Neuronal stem cell (in vitro differentiated cells): Measurements from ENCODE around the gene SCGB1C2.

ENCODE experiments used
- DNase-seq: peaks from one replicate; pipeline ENCODE4 v3.0.0-alpha.2; 2013; ENCODE audit warnings: low spot score
- H2AFZ ChIP-seq: one replicate; pipeline ENCODE4 v1.6.1; 2013; ENCODE audit warnings: mild to moderate bottlenecking, low read length, inconsistent platforms
- H2AK5ac ChIP-seq: 2 replicates; pipeline ENCODE4 v1.6.1; 2013; ENCODE audit warnings: low read depth, mild to moderate bottlenecking, inconsistent platforms, low read length, moderate library complexity, mixed read lengths
- H2BK120ac ChIP-seq: 2 replicates; pipeline ENCODE4 v1.6.1; 2013; ENCODE audit warnings: low read depth, mild to moderate bottlenecking, inconsistent platforms, low read length, moderate library complexity, mixed read lengths
- H2BK12ac ChIP-seq: one replicate; pipeline ENCODE4 v1.6.1; 2013; ENCODE audit warnings: low read length, inconsistent platforms
- H2BK15ac ChIP-seq: 2 replicates; pipeline ENCODE4 v1.6.1; 2013; ENCODE audit warnings: mild to moderate bottlenecking, low read length, inconsistent platforms, mixed read lengths
- H2BK5ac ChIP-seq: one replicate; pipeline ENCODE4 v1.6.1; 2013; ENCODE audit warnings: inconsistent platforms, mild to moderate bottlenecking, low read length, moderate library complexity
- H3K14ac ChIP-seq: one replicate; pipeline ENCODE4 v1.6.1; 2013; ENCODE audit warnings: low read length, inconsistent platforms
- H3K18ac ChIP-seq: 2 replicates; pipeline ENCODE4 v1.6.1; 2013; ENCODE audit warnings: low read length, inconsistent platforms
- H3K23ac ChIP-seq: 2 replicates; pipeline ENCODE4 v1.6.1; 2013; ENCODE audit warnings: low read depth, mild to moderate bottlenecking, mixed read lengths, low read length, inconsistent platforms; ENCODE audit not compliant: poor library complexity
- H3K27ac ChIP-seq: replicated peaks from 3 replicates; pipeline ENCODE4 v1.5.1; 2013; ENCODE audit warnings: low read length, inconsistent platforms
- H3K27me3 ChIP-seq, 3 experiments: 2 replicates each; pipeline ENCODE4 v1.6.1; 2013; ENCODE audit warnings: low read length in 3 of 3, mild to moderate bottlenecking in 2 of 3, inconsistent platforms in 1 of 3, low read depth in 1 of 3, mixed read lengths in 1 of 3, moderate library complexity in 1 of 3; ENCODE audit not compliant: control insufficient read depth in 3 of 3, insufficient read depth in 3 of 3
- H3K36me3 ChIP-seq, 2 donors: replicated peaks in 1 of 2; 2 replicates each; pipeline ENCODE4 v1.6.1; 2013; ENCODE audit warnings: low read length in 2 of 2; ENCODE audit not compliant: control insufficient read depth in 2 of 2, insufficient read depth in 2 of 2
- H3K4ac ChIP-seq: 2 replicates; pipeline ENCODE4 v1.6.1; 2013; ENCODE audit warnings: inconsistent platforms, mild to moderate bottlenecking, low read length, moderate library complexity
- H3K4me1 ChIP-seq, 2 donors: 1 replicate in 1 of 2; 2 replicates in 1 of 2; pipeline ENCODE4 v1.6.1; 2013; ENCODE audit warnings: low read length in 2 of 2, low read depth in 1 of 2; ENCODE audit not compliant: control insufficient read depth in 2 of 2, insufficient read depth in 1 of 2
- H3K4me2 ChIP-seq: one replicate; pipeline ENCODE4 v1.6.1; 2013; ENCODE audit warnings: mild to moderate bottlenecking, low read length, inconsistent platforms; ENCODE audit not compliant: insufficient read depth, poor library complexity, severe bottlenecking
- H3K4me3 ChIP-seq, 2 donors: 2 replicates each; pipeline ENCODE4 v1.5.1; 2013; ENCODE audit warnings: low read length in 2 of 2, mild to moderate bottlenecking in 2 of 2, inconsistent platforms in 1 of 2, moderate library complexity in 1 of 2
- H3K79me1 ChIP-seq: one replicate; pipeline ENCODE4 v1.6.1; 2013; ENCODE audit warnings: low read depth, mild to moderate bottlenecking, inconsistent platforms, low read length, moderate library complexity
- H3K9ac ChIP-seq: one replicate; pipeline ENCODE4 v1.6.1; 2013; ENCODE audit warnings: mild to moderate bottlenecking, low read depth, low read length, inconsistent platforms; ENCODE audit not compliant: poor library complexity
- H3K9me3 ChIP-seq, 2 donors: replicated peaks in 1 of 2; 2 replicates each; pipeline versions ENCODE3 to v1.6.1; 2013; ENCODE audit warnings: low read length in 2 of 2, mild to moderate bottlenecking in 2 of 2, inconsistent platforms in 1 of 2, low read depth in 1 of 2, mixed read lengths in 1 of 2, moderate library complexity in 1 of 2; ENCODE audit not compliant: control insufficient read depth in 2 of 2, insufficient read depth in 1 of 2
- H4K8ac ChIP-seq: one replicate; pipeline ENCODE4 v1.6.1; 2013; ENCODE audit warnings: low read depth, mild to moderate bottlenecking, inconsistent platforms, low read length, moderate library complexity
- H4K91ac ChIP-seq: one replicate; pipeline ENCODE4 v1.6.1; 2013; ENCODE audit warnings: low read length, low read depth, mild to moderate bottlenecking, inconsistent platforms; ENCODE audit not compliant: poor library complexity
- WGBS, 2 donors: extraction: QIAGEN DNeasy Blood & Tissue Kit; methylation state at CpG; one replicate each; pipeline ENCODE4 v1.1.7; 2013; ENCODE audit warnings: missing lambda C conversion rate in 2 of 2, mixed read lengths in 1 of 2; ENCODE audit not compliant: insufficient read length in 2 of 2, insufficient replicate concordance in 1 of 2; ENCODE audit errors: extremely low coverage in 2 of 2; 5-methylcytosine and 5-hydroxymethylcytosine counted together

Gene SCGB1C2

GRCh38 chr17:161481-161880 lies 24.1 kb downstream of the SCGB1C2 start:
- Histone ChIP-seq H4K8ac (no peak overlapping the region), H3K4me2 (no peak overlapping the region), H3K27me3 (peaks cover 0 to 25% (median 0%) of the 10 kb centered on the region in 3 experiments), H3K4ac (no peak overlapping the region), H3K23ac (peak overlapping the region; percentile 16), H2BK15ac (peak overlapping the region; percentile 3), H2AFZ (no peak overlapping the region), H3K14ac (no peak overlapping the region), H2BK5ac (no peak overlapping the region), H2AK5ac (no peak overlapping the region), H3K18ac (peak overlapping the region; percentile 5), H2BK12ac (no peak overlapping the region), H3K27ac (no peak overlapping the region), H3K4me3 (no peak overlapping the region), H3K4me1 (peaks cover 0 to 6% of the 10 kb centered on the region in 2 donors), H3K79me1 (peaks cover 4% of the 10 kb centered on the region), H2BK120ac (no peak overlapping the region), H4K91ac (no peak overlapping the region), H3K36me3 (no peaks in the 10 kb centered on the region), H3K9me3 (peaks cover 0 to 2% of the 10 kb centered on the region in 2 donors), H3K9ac (no peak overlapping the region)
- DNase-seq = no peak
- WGBS, 2 donors = no CpG with 5 or more reads among the region's 10 CpGs

- Histone ChIP-seq H3K23ac (no peak overlapping the region), H3K79me1 (peaks cover 4% of the 10 kb centered on the region), H3K9me3 (peaks cover 0 to 2% of the 10 kb centered on the region in 2 donors), H2AFZ (no peak overlapping the region), H4K91ac (no peak overlapping the region), H4K8ac (no peak overlapping the region), H3K27ac (no peak overlapping the region), H3K4me3 (no peak overlapping the region), H3K4me1 (peaks cover 0 to 6% of the 10 kb centered on the region in 2 donors), H3K27me3 (peaks cover 0 to 25% (median 0%) of the 10 kb centered on the region in 3 experiments), H3K4ac (no peak overlapping the region), H2AK5ac (no peak overlapping the region), H2BK12ac (no peak overlapping the region), H3K36me3 (no peaks in the 10 kb centered on the region), H2BK5ac (no peak overlapping the region), H3K14ac (no peak overlapping the region), H2BK120ac (no peak overlapping the region), H3K18ac (no peak overlapping the region), H3K9ac (no peak overlapping the region), H3K4me2 (no peak overlapping the region), H2BK15ac (no peak overlapping the region)
- no peak for DNase-seq
- no CpG with 5 or more reads among the region's 11 CpGs for WGBS, 2 donors
Observed at GRCh38 chr17:162689-163088, 25.3 kb downstream of the SCGB1C2 start.

- Histone ChIP-seq H3K36me3 (no peaks in the 10 kb centered on the region), H3K4me2 (no peak overlapping the region), H4K8ac (no peak overlapping the region), H3K4ac (peak overlapping the region; percentile 60), H3K79me1 (peaks cover 4% of the 10 kb centered on the region), H4K91ac (peak overlapping the region; percentile 22), H2AK5ac (peak overlapping the region; percentile 87), H3K27ac (no peak overlapping the region), H3K18ac (peak overlapping the region; percentile 53), H3K4me3 (no peak overlapping the region), H2BK12ac (peak overlapping the region; percentile 87), H3K4me1 (peaks cover 0 to 6% of the 10 kb centered on the region in 2 donors), H2BK15ac (peak overlapping the region; percentile 73), H3K14ac (peak overlapping the region; percentile 39), H3K9ac (no peak overlapping the region), H3K27me3 (peaks cover 0 to 25% (median 0%) of the 10 kb centered on the region in 3 experiments), H2AFZ (no peak overlapping the region), H2BK5ac (peak overlapping the region; percentile 35), H3K23ac (no peak overlapping the region), H2BK120ac (peak overlapping the region; percentile 26), H3K9me3 (peaks cover 0 to 2% of the 10 kb centered on the region in 2 donors)
- no peak for DNase-seq
- WGBS, 2 donors = no CpG with 5 or more reads among the region's 11 CpGs
Observed at GRCh38 chr17:163514-164098, 26.2 kb downstream of the SCGB1C2 start.

- H3K4me2 ChIP-seq = no peak overlapping the region
- peak overlapping the region; percentile 87 for H2AK5ac ChIP-seq
- no peak overlapping the region for H3K23ac ChIP-seq
- no peaks in the 10 kb centered on the region for H3K36me3 ChIP-seq
- peak overlapping the region; percentile 100 for H2BK12ac ChIP-seq
- H3K4me1 ChIP-seq = peaks cover 0 to 6% of the 10 kb centered on the region in 2 donors
- H4K91ac ChIP-seq = no peak overlapping the region
- DNase-seq = peak; percentile 66
- H3K9ac ChIP-seq = no peak overlapping the region
- no peak overlapping the region for H3K27ac ChIP-seq
- WGBS, 2 donors = no CpG with 5 or more reads among the region's 16 CpGs
- H2BK15ac ChIP-seq = peak overlapping the region; percentile 73
- peak overlapping the region; percentile 35 for H2BK5ac ChIP-seq
- H3K4ac ChIP-seq = no peak overlapping the region
- no peak overlapping the region for H3K14ac ChIP-seq
- H4K8ac ChIP-seq = no peak overlapping the region
- no peak overlapping the region for H3K4me3 ChIP-seq
- H2BK120ac ChIP-seq = no peak overlapping the region
- H2AFZ ChIP-seq = peak overlapping the region; percentile 72
- peaks cover 0 to 1% of the 10 kb centered on the region in 2 donors for H3K9me3 ChIP-seq
- peaks cover 0 to 24% (median 0%) of the 10 kb centered on the region in 3 experiments for H3K27me3 ChIP-seq
- H3K79me1 ChIP-seq = peaks cover 3% of the 10 kb centered on the region
- peak overlapping the region; percentile 94 for H3K18ac ChIP-seq
Observed at GRCh38 chr17:164303-165235, 27.2 kb downstream of the SCGB1C2 start.
